Astrocyte of the spinal cord (primary cell): ENCODE measurements around the gene CCDC30.
"Not testable (repeated sequence)": the region's sequence is repeated elsewhere in the genome, so short reads cannot be mapped to it uniquely, and the experiment has no call there.

Experiments used
- DNase-seq: peaks from one replicate; pipeline ENCODE4 v3.0.0; 2011; ENCODE audit warnings: low read depth, low spot score
- H3K4me3 ChIP-seq: 2 replicates; pipeline ENCODE4 v1.5.1; 2011; ENCODE audit warnings: low read depth, mild to moderate bottlenecking, low read length, moderate library complexity
- CTCF ChIP-seq: IDR thresholded peaks from 2 replicates; pipeline ENCODE4 v1.5.1; 2012; ENCODE audit warnings: low read depth, mild to moderate bottlenecking, low read length, inconsistent platforms
- in situ Hi-C: cut with HindIII; loops from 2 replicates; pipeline ENCODE4 v1.10.0; 2017; ENCODE audit warnings: low sequenced_read_pairs

Gene CCDC30

GRCh38 chr1:42592811-42593210 lies 129.7 kb downstream of the CCDC30 start:
- no peak for TF ChIP-seq CTCF
- H3K4me3 ChIP-seq, result no peak overlapping the region
- no peak for DNase-seq
- in situ Hi-C loops, result no loop called here

- no peak overlapping the region for H3K4me3 ChIP-seq
- no peak for TF ChIP-seq CTCF
- in situ Hi-C loops, result no loop called here
- DNase-seq, result no peak
Observed at GRCh38 chr1:42593486-42594100, 130.5 kb downstream of the CCDC30 start.

GRCh38 chr1:42601472-42601871 lies 138.4 kb downstream of the CCDC30 start:
- H3K4me3 ChIP-seq, result no peak overlapping the region
- no peak for TF ChIP-seq CTCF
- no peak for DNase-seq
- in situ Hi-C loops, result no loop called here

- no peak for DNase-seq
- in situ Hi-C loops, result no loop called here
- TF ChIP-seq CTCF, result no peak
- no peak overlapping the region for H3K4me3 ChIP-seq
Observed at GRCh38 chr1:42613803-42614131, 150.7 kb downstream of the CCDC30 start.

GRCh38 chr1:42618866-42619265 lies 155.8 kb downstream of the CCDC30 start:
- in situ Hi-C loops, result no loop called here
- TF ChIP-seq CTCF, result no peak
- DNase-seq, result no peak
- no peak overlapping the region for H3K4me3 ChIP-seq

GRCh38 chr1:42620307-42620706 lies 157.2 kb downstream of the CCDC30 start:
- no peak overlapping the region for H3K4me3 ChIP-seq
- in situ Hi-C loops, result no loop called here
- TF ChIP-seq CTCF, result no peak
- DNase-seq, result no peak

GRCh38 chr1:42621180-42621579 lies 158.1 kb downstream of the CCDC30 start:
- DNase-seq, H3K4me3 ChIP-seq, in situ Hi-C loops: not testable (repeated sequence)

- H3K4me3 ChIP-seq, in situ Hi-C loops, DNase-seq: not testable (repeated sequence)
Observed at GRCh38 chr1:42627205-42627604, 164.1 kb downstream of the CCDC30 start.
